ENCODE measurements around the gene EPHX1. TPM values are rescaled to one million over a fixed set of nuclear protein-coding genes. Genes with fewer than 3 reads are reported as not detected.

The EPHX1 gene
- total RNA-seq, 1 experiment from 2014 or later, result 54.6 TPM

- no peak overlapping the region for H2AFZ ChIP-seq (ENCODE audit: low read length)
- H3K27ac ChIP-seq (ENCODE audit: low read length), result no peak overlapping the region
- ATAC-seq, result no peak
- H3K9me2 ChIP-seq (replicated peaks; ENCODE audit: low read length), result no peaks in the 10 kb centered on the region
- H3K9me3 ChIP-seq (ENCODE audit: low read length), result no peaks in the 10 kb centered on the region
- no peak overlapping the region for H3K9ac ChIP-seq (ENCODE audit: low read length)
- TF ChIP-seq EZH2 (IDR thresholded peaks at IDR 0.05; ENCODE audit: low read length, unreplicated experiment) (no peak), CTCF (conservative IDR thresholded peaks at IDR 0.05; ENCODE audit: low read depth, low read length) (no peak), EZH2phosphoT487 (IDR thresholded peaks at IDR 0.05; ENCODE audit: borderline replicate concordance, low read length) (no peak)
- no peaks in the 10 kb centered on the region for H3K27me3 ChIP-seq (ENCODE audit: low read length)
- no peaks in the 10 kb centered on the region for H3K79me2 ChIP-seq (ENCODE audit: low read length)
- H3K4me2 ChIP-seq (ENCODE audit: low read length), result no peak overlapping the region
- ChIA-PET CTCF (no interaction called here), POLR2A (ENCODE audit: unreplicated experiment) (interaction anchor here (0.7 kb wide), 1 partner anchor 276 kb away, joined by 3 read pairs; no protein-coding TSS in a partner anchor)
- BruUV-seq (replicated peaks), result no TSS peak
- intact Hi-C loops (cut with micrococcal nuclease), result loop anchor here (5.0 kb wide), 1 partner anchor 130 kb away; no protein-coding TSS in a partner anchor
- H3F3A ChIP-seq (ENCODE audit: low read length, unreplicated experiment), result no peaks in the 10 kb centered on the region
- H3K4me3 ChIP-seq (ENCODE audit: low read length), result no peak overlapping the region
- no peaks in the 10 kb centered on the region for H3K4me1 ChIP-seq (ENCODE audit: insufficient read depth, low read length)
- no peak for DNase-seq
- peaks cover 14% of the 10 kb centered on the region; the same call in 1 of the 2 replicates for H3K36me3 ChIP-seq (ENCODE audit: low read depth, low read length)
- no peaks in the 10 kb centered on the region for H4K20me1 ChIP-seq (ENCODE audit: low read length)
Measured at GRCh38 chr1:225847610-225848009, 37.7 kb downstream of the EPHX1 start.

- no peaks in the 10 kb centered on the region for H3K9me2 ChIP-seq (replicated peaks; ENCODE audit: low read length)
- H3K9me3 ChIP-seq (ENCODE audit: low read length), result no peaks in the 10 kb centered on the region
- H2AFZ ChIP-seq (ENCODE audit: low read length), result no peak overlapping the region
- peaks cover 19% of the 10 kb centered on the region; the same call in 1 of the 2 replicates for H3K36me3 ChIP-seq (ENCODE audit: low read depth, low read length)
- no peaks in the 10 kb centered on the region for H4K20me1 ChIP-seq (ENCODE audit: low read length)
- H3K27ac ChIP-seq (ENCODE audit: low read length), result no peak overlapping the region
- H3K27me3 ChIP-seq (ENCODE audit: low read length), result no peaks in the 10 kb centered on the region
- no peak for ATAC-seq
- H3F3A ChIP-seq (ENCODE audit: low read length, unreplicated experiment), result no peaks in the 10 kb centered on the region
- H3K4me2 ChIP-seq (ENCODE audit: low read length), result no peak overlapping the region
- ChIA-PET POLR2A (ENCODE audit: unreplicated experiment) (no interaction called here), CTCF (no interaction called here)
- intact Hi-C loops (cut with micrococcal nuclease), result loop anchor here (5.0 kb wide), 1 partner anchor 129 kb away; no protein-coding TSS in a partner anchor
- DNase-seq, result no peak
- no TSS peak for BruUV-seq (replicated peaks)
- H3K4me1 ChIP-seq (ENCODE audit: insufficient read depth, low read length), result no peaks in the 10 kb centered on the region
- TF ChIP-seq CTCF (conservative IDR thresholded peaks at IDR 0.05; ENCODE audit: low read depth, low read length), result no peak
- TF ChIP-seq EZH2phosphoT487 (IDR thresholded peaks at IDR 0.05; ENCODE audit: borderline replicate concordance, low read length), result no peak
- no peak for TF ChIP-seq EZH2 (IDR thresholded peaks at IDR 0.05; ENCODE audit: low read length, unreplicated experiment)
- no peaks in the 10 kb centered on the region for H3K79me2 ChIP-seq (ENCODE audit: low read length)
- no peak overlapping the region for H3K4me3 ChIP-seq (ENCODE audit: low read length)
- H3K9ac ChIP-seq (ENCODE audit: low read length), result no peak overlapping the region
Measured at GRCh38 chr1:225848030-225848955, 38.4 kb downstream of the EPHX1 start.

- H2AFZ ChIP-seq (ENCODE audit: low read length), result no peak overlapping the region
- no peak for ATAC-seq
Measured at GRCh38 chr1:225849925-225850324, 40.0 kb downstream of the EPHX1 start.

More at GRCh38 chr1:225849925-225850324, 40.0 kb downstream of the EPHX1 start:
- Histone ChIP-seq H3K4me2 (ENCODE audit: low read length) (no peak overlapping the region), H4K20me1 (ENCODE audit: low read length) (no peaks in the 10 kb centered on the region), H3K79me2 (ENCODE audit: low read length) (no peaks in the 10 kb centered on the region), H3K27me3 (ENCODE audit: low read length) (no peaks in the 10 kb centered on the region), H3K4me1 (ENCODE audit: insufficient read depth, low read length) (no peaks in the 10 kb centered on the region), H3K9me3 (ENCODE audit: low read length) (no peaks in the 10 kb centered on the region), H3K36me3 (ENCODE audit: low read depth, low read length) (peaks cover 31% of the 10 kb centered on the region; the same call in 1 of the 2 replicates), H3K27ac (ENCODE audit: low read length) (no peak overlapping the region), H3K4me3 (ENCODE audit: low read length) (no peak overlapping the region), H3K9ac (ENCODE audit: low read length) (no peak overlapping the region), H3F3A (ENCODE audit: low read length, unreplicated experiment) (no peaks in the 10 kb centered on the region), H3K9me2 (replicated peaks; ENCODE audit: low read length) (no peaks in the 10 kb centered on the region)
- ChIA-PET POLR2A (ENCODE audit: unreplicated experiment) (no interaction called here), CTCF (interaction anchor here (0.6 kb wide), 1 partner anchor 396 kb away, joined by 6 read pairs; no protein-coding TSS in a partner anchor)
- intact Hi-C loops (cut with micrococcal nuclease), result loop anchor here (5.0 kb wide), 1 partner anchor 127 kb away; no protein-coding TSS in a partner anchor
- TF ChIP-seq CTCF (conservative IDR thresholded peaks at IDR 0.05; ENCODE audit: low read depth, low read length) (no peak), EZH2phosphoT487 (IDR thresholded peaks at IDR 0.05; ENCODE audit: borderline replicate concordance, low read length) (no peak), EZH2 (IDR thresholded peaks at IDR 0.05; ENCODE audit: low read length, unreplicated experiment) (no peak)
- DNase-seq, result no peak
- BruUV-seq (replicated peaks), result no TSS peak
